ENCODE results near the gene CENPC. TPM values are rescaled to one million over a fixed set of nuclear protein-coding genes. Genes with fewer than 3 reads are reported as not detected.
"Not testable (repeated sequence)": the region's sequence is repeated elsewhere in the genome, so short reads cannot be mapped to it uniquely, and the experiment has no call there.

Gene CENPC
- total RNA-seq, 1 experiment from 2014 or later, result 9.7 TPM

DNA sequence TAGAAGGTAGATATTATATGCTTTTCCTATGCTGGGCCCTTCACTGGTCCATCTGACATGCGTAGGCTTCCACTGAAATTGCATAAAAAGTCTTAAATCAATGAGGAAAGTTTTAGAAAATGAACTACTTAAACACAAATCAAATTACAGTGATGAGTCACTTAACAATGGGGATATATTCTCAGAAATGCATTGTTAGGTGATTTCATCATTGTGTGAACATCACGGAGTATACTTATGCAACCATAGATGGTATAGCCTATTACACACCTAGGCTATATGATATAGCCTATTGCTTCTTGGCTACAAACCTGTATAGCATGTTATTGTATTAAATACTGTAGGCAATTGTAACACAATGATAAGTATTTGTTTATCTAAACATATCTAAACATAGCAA lies 23.5 kb upstream of the CENPC start:
- Histone ChIP-seq H3K4me3 (ENCODE audit: insufficient read depth, low read depth, low read length) (no peak overlapping the region), H3K27me3 (ENCODE audit: control insufficient read depth, insufficient read depth, low read length) (no peaks in the 10 kb centered on the region), H3K36me3 (replicated peaks; ENCODE audit: control insufficient read depth, insufficient read depth, low read length) (no peaks in the 10 kb centered on the region)
- DNase-seq, result no peak

- H3K27me3 ChIP-seq (ENCODE audit: control insufficient read depth, insufficient read depth, low read length), result no peaks in the 10 kb centered on the region
- no peak overlapping the region for H3K4me3 ChIP-seq (ENCODE audit: insufficient read depth, low read depth, low read length)
- H3K36me3 ChIP-seq (replicated peaks; ENCODE audit: control insufficient read depth, insufficient read depth, low read length), result no peaks in the 10 kb centered on the region
- DNase-seq, result no peak
Measured at GRCh38 chr4:67566335-67566734, 21.0 kb upstream of the CENPC start.

DNA sequence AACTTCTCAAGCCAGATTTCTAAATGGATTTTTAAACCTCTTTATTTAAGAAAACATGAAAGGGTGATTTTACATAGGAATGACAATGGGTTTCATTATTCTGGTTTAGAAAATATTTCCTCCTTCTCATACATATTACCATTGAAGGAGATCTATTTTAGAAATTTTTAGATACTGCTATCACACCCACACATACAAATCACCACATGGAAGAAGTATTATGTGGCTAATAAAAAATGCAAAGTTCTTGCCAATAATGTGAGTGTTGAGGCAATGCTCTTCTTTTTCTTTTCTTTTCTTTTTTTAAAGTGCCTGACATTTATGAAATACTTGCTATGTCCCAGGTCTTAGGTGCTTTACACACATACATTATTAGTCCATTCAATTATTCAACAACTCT lies 20.0 kb upstream of the CENPC start:
- Histone ChIP-seq H3K36me3 (replicated peaks; ENCODE audit: control insufficient read depth, insufficient read depth, low read length) (no peaks in the 10 kb centered on the region), H3K4me3 (ENCODE audit: insufficient read depth, low read depth, low read length) (no peak overlapping the region), H3K27me3 (ENCODE audit: control insufficient read depth, insufficient read depth, low read length) (no peaks in the 10 kb centered on the region)
- no peak for DNase-seq

DNA sequence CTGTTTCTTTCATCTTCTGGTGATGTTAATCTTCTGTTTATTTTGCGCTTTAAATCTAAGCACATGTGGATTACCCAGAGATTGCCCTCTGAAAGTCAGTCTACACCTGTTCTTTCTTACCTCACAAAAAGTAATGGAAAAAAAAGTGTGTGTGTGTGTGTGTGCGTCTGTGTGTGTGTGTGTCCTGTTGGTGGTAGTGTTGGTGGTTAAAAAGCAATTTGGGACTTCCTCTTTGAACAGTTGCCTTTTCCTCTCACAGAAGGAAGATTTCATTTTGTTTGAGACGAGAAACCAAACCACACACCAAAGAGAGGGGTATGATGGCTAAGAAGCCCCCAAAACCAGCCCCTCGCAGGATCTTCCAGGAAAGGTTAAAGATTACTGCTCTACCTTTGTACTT lies 13.2 kb upstream of the CENPC start, which contains the start of gene STAP1:
Gene STAP1, plus strand, starts transcription at position 235 of the 400 bp plus-strand sequence. Its CDS starts 83 bp downstream, at position 318.
- DNase-seq, result no peak
- Histone ChIP-seq H3K36me3 (replicated peaks; ENCODE audit: control insufficient read depth, insufficient read depth, low read length) (no peaks in the 10 kb centered on the region), H3K4me3 (ENCODE audit: insufficient read depth, low read depth, low read length) (no peak within 1 kb of the TSS), H3K27me3 (ENCODE audit: control insufficient read depth, insufficient read depth, low read length) (no peaks in the 10 kb centered on the region)

- Histone ChIP-seq H3K27me3 (ENCODE audit: control insufficient read depth, insufficient read depth, low read length) (no peaks in the 10 kb centered on the region), H3K4me3 (ENCODE audit: insufficient read depth, low read depth, low read length) (no peak overlapping the region), H3K36me3 (replicated peaks; ENCODE audit: control insufficient read depth, insufficient read depth, low read length) (no peaks in the 10 kb centered on the region)
- no peak for DNase-seq
Measured at GRCh38 chr4:67556436-67556835, 11.1 kb upstream of the CENPC start.

DNA sequence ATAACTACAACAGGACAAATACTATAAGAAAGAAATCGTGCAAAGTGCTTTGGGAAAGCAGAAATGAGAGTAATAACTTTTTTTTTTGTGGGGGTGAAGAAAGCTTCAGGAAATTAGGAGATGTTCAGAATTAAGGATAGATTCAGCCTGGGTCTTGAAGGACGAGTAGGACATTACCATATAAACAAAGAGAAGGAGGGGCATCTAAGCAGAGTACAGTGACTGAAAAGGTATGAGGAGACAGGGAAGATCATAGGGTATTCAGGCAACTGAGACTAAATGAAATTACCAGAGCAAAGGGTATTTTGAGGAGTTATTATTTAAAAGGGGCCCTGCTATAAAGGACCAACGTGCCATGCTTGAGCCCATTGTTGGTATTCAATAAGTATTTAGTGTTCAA lies 10.1 kb upstream of the CENPC start:
- Histone ChIP-seq H3K4me3 (ENCODE audit: insufficient read depth, low read depth, low read length) (no peak overlapping the region), H3K36me3 (replicated peaks; ENCODE audit: control insufficient read depth, insufficient read depth, low read length) (no peaks in the 10 kb centered on the region), H3K27me3 (ENCODE audit: control insufficient read depth, insufficient read depth, low read length) (no peaks in the 10 kb centered on the region)
- DNase-seq, result no peak

DNA sequence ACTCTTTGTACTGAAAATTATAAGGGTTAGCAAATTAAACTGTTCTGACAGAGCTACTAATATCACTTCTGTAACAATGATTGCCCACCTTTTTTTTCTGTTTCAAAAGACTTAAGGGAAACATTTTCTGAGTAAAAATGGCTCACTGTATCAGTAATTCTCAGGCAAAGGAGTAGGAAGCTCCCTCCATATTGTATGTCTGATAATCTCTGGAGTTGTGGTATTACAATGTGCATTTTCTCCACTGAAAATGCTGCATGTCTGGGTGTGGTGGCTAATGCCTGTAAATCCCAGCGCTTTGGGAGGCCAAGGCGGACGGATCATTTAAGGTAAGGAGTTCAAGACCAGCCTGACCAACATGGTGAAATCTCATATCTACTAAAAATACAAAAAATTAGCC lies 8.8 kb upstream of the CENPC start:
- Histone ChIP-seq H3K27me3 (ENCODE audit: control insufficient read depth, insufficient read depth, low read length) (no peaks in the 10 kb centered on the region), H3K36me3 (replicated peaks; ENCODE audit: control insufficient read depth, insufficient read depth, low read length) (no peaks in the 10 kb centered on the region), H3K4me3 (ENCODE audit: insufficient read depth, low read depth, low read length) (no peak overlapping the region)
- DNase-seq, result no peak

DNA sequence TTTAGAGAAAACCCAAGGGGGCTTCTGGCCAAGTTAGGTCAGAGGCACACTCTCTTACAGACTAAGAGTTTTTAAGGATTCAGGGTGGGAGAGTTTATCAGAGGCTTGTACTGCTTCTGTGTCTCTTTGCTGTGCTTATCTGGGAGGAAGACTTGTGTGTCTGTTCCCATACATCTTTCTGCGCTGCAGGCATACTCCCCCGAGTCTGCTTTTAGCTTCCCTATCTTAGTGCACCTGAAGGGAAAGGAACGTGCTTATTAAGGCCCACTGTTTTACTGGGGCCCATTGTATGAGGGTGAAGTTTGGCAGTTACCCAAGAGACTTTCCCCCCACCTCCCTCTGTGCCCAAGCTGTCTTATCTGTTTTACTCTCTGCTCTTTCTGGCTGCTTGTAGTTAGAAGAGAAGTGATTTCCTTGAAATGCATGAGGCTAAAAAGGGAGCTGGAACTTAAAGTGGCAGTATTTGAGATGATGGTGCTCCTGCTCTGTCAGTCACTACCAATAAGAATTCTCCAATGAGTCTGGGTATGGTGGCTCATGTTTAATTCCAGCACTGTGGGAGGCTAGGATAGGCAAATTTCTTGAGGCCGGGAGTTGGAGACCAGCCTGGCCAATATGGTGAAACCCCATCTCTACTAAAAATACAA lies 7.0 kb upstream of the CENPC start:
- H3K27me3 ChIP-seq (ENCODE audit: control insufficient read depth, insufficient read depth, low read length); H3K36me3 ChIP-seq (replicated peaks; ENCODE audit: control insufficient read depth, insufficient read depth, low read length); H3K4me3 ChIP-seq (ENCODE audit: insufficient read depth, low read depth, low read length); DNase-seq: not testable (repeated sequence)

DNA sequence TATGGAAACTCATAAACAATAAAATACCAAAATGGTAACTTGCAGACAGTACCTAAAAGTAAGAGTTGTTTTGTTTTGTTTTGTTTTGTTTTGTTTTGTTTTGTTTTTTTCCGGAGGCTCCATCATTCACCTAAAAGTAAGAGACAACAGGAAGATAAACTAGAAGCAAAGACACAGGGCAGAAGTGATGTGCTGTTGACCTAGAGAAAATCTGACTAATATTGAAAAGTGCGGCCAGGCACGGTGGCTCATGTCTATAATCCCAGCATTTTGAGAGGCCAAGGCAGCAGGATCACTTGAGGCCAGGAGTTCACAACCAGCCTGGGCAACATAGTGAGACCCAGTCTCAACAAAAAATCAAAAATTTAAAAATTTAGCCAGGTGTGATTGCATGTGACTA lies 5.6 kb upstream of the CENPC start:
- Histone ChIP-seq H3K4me3 (ENCODE audit: insufficient read depth, low read depth, low read length) (no peak overlapping the region), H3K27me3 (ENCODE audit: control insufficient read depth, insufficient read depth, low read length) (no peaks in the 10 kb centered on the region), H3K36me3 (replicated peaks; ENCODE audit: control insufficient read depth, insufficient read depth, low read length) (no peaks in the 10 kb centered on the region)
- DNase-seq, result no peak

- DNase-seq, result no peak
- no peaks in the 10 kb centered on the region for H3K27me3 ChIP-seq (ENCODE audit: control insufficient read depth, insufficient read depth, low read length)
- H3K36me3 ChIP-seq (replicated peaks; ENCODE audit: control insufficient read depth, insufficient read depth, low read length), result no peaks in the 10 kb centered on the region
- H3K4me3 ChIP-seq (ENCODE audit: insufficient read depth, low read depth, low read length), result no peak overlapping the region
Measured at GRCh38 chr4:67550451-67550850, 5.1 kb upstream of the CENPC start.

- Histone ChIP-seq H3K4me3 (ENCODE audit: insufficient read depth, low read depth, low read length) (no peak overlapping the region), H3K27me3 (ENCODE audit: control insufficient read depth, insufficient read depth, low read length) (no peaks in the 10 kb centered on the region), H3K36me3 (replicated peaks; ENCODE audit: control insufficient read depth, insufficient read depth, low read length) (no peaks in the 10 kb centered on the region)
- no peak for DNase-seq
Measured at GRCh38 chr4:67549123-67549522, 3.8 kb upstream of the CENPC start.

GRCh38 chr4:67546971-67547370 lies 1.7 kb upstream of the CENPC start:
- H3K27me3 ChIP-seq (ENCODE audit: control insufficient read depth, insufficient read depth, low read length), result no peaks in the 10 kb centered on the region
- DNase-seq, result no peak
- no peak overlapping the region for H3K4me3 ChIP-seq (ENCODE audit: insufficient read depth, low read depth, low read length)
- no peaks in the 10 kb centered on the region for H3K36me3 ChIP-seq (replicated peaks; ENCODE audit: control insufficient read depth, insufficient read depth, low read length)

- Histone ChIP-seq H3K36me3 (replicated peaks; ENCODE audit: control insufficient read depth, insufficient read depth, low read length) (no peaks in the 10 kb centered on the region), H3K27me3 (ENCODE audit: control insufficient read depth, insufficient read depth, low read length) (no peaks in the 10 kb centered on the region), H3K4me3 (ENCODE audit: insufficient read depth, low read depth, low read length) (peak overlapping the region; percentile 24)
- no peak for DNase-seq
Measured at GRCh38 chr4:67546004-67546356, 677 bp upstream of the CENPC start.

DNA sequence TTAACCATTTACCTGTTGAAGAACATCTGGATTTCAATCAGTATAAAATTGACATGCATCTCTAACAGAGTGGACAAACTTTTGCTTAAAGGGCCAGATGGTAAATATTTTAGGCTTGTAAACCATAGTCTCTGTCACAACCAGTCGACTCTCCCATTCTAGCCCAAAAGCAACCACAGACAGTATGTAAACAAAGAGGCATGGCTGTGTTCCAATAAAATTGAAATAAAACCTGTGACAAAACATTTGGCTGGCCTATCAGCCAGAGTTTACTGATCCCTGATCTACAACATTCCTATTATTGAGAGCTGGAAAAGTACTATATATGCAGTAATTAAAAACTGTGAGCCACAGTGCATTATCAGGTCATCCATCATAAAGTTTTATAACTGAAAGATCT lies 3.2 kb downstream of the CENPC start:
- no peak for DNase-seq
- no peaks in the 10 kb centered on the region for H3K27me3 ChIP-seq (ENCODE audit: control insufficient read depth, insufficient read depth, low read length)
- H3K36me3 ChIP-seq (replicated peaks; ENCODE audit: control insufficient read depth, insufficient read depth, low read length), result no peaks in the 10 kb centered on the region; the same call in none of the 2 replicates
- no peak overlapping the region for H3K4me3 ChIP-seq (ENCODE audit: insufficient read depth, low read depth, low read length)

DNA sequence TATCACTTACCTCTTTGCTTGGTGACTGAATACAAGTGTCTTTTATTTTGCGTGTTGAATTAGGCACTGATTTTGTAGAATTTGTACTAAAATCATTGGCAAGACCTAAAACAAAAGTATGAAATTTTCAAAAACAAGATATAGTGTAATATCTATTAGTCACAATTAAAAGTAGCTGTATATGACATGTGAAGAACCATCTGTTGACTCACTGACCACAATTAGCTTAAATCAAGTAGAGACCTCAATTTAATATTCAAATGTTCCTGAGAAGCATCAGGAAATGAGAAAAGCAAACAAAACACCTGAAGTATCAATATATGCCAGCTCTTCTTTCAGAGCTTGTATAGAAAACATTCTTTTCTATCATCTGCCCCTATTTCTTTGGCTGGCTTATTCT lies 5.5 kb downstream of the CENPC start:
- Histone ChIP-seq H3K27me3 (ENCODE audit: control insufficient read depth, insufficient read depth, low read length) (no peaks in the 10 kb centered on the region), H3K4me3 (ENCODE audit: insufficient read depth, low read depth, low read length) (no peak overlapping the region), H3K36me3 (replicated peaks; ENCODE audit: control insufficient read depth, insufficient read depth, low read length) (peaks cover 2% of the 10 kb centered on the region)
- no peak for DNase-seq

- Histone ChIP-seq H3K27me3 (ENCODE audit: control insufficient read depth, insufficient read depth, low read length) (no peaks in the 10 kb centered on the region), H3K4me3 (ENCODE audit: insufficient read depth, low read depth, low read length) (no peak overlapping the region), H3K36me3 (replicated peaks; ENCODE audit: control insufficient read depth, insufficient read depth, low read length) (peaks cover 2% of the 10 kb centered on the region)
- DNase-seq, result no peak
Measured at GRCh38 chr4:67535280-67535840, 9.9 kb downstream of the CENPC start.

Data from H7 (cell line).